Muscle of arm (tissue), 12 donors: ENCODE measurements around the gene PLXNB3. TPM values are rescaled to one million over a fixed set of nuclear protein-coding genes. Genes with fewer than 3 reads are reported as not detected.

Experiments
- DNase-seq: peaks from one replicate; pipeline ENCODE4 v3.0.0-alpha.2; 2013
- polyA plus RNA-seq, 12 donors: library from polyadenylated mRNA; unstranded; fragments of 120-200 nt; gene quantifications; one replicate each; pipeline ENCODE4 v1.2.1, GENCODE V29; 2013; ENCODE audit not compliant: insufficient read length in 12 of 12

Gene PLXNB3
- polyA plus RNA-seq, 12 donors: 2.0 to 10.9 (median 3.1) TPM; not detected in 1

DNA sequence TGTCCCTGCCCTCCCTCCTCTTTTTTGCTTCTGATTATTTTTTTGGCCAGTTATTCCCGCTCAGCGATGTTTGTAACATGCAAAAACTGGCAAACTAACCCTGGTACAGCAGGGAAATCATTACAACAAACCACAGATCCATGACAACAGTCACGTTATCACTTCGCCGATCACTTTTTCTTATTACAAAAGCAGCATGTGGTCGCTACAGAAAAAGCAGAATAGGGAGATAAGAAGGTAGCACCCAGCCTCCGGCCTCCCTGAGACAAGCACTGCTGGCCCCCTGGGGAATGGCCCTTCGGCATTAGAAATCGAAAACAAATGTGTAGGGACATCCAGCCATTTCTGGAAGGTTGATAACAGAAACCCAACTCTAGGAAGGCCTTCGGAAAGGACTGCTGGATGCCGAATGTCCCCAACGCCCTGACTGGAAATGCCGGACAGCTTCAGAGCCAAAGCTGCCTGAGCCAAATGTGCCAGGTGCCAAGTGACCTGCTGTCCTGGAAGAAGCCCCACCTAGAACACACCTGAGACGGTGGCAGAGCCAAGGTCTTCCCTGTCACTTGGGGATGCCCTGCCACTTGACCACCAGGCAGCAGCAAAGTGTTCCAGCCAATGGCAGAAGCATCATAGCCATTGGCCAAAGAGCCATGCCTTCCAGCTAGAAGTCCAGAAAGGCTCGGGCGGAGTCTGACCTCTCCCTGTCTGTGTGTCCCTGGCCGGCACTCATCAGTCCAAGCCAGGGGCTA, 27.2 kb downstream of the PLXNB3 start:
- DNase-seq: no peak

DNA sequence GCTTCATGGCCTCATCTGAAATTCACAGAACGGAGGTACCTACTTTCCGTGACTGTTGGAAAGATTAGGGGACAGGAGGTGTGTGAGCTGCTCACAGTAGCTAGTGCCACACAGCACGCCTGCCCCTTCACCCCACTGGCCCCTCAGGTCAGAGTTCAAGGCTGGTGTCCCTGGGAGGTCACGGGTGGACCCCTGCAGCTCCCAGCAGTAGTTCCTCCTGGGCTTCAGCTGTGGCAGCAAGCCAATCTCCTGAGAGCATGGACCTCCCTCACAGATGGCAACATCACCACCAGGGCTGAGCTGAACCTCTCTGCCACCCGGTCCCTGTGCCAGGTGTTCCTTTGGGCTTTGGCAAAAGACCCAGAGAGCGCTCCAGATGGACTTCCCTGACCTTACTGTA, 28.3 kb downstream of the PLXNB3 start:
- DNase-seq: no peak

DNA sequence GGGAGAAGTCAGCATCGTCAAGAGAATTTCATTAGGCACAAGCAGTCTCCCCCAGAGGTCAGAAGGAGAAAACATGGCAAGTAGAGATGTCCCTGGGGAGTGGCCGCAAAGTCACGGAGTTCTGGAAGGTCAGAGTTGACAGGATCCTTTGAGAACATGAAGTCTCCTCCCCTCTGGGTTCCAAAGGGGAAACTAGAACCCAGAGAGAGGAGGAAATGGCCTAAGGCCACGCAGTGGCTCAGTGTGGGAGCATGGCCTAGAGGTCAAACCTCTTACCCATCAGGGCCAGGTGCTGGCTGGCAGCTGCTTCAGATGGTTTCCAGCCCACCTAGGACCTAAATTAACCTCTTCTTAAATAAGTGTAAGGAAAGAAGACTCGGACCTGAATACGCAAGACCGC, 29.2 kb downstream of the PLXNB3 start:
- no peak for DNase-seq

DNA sequence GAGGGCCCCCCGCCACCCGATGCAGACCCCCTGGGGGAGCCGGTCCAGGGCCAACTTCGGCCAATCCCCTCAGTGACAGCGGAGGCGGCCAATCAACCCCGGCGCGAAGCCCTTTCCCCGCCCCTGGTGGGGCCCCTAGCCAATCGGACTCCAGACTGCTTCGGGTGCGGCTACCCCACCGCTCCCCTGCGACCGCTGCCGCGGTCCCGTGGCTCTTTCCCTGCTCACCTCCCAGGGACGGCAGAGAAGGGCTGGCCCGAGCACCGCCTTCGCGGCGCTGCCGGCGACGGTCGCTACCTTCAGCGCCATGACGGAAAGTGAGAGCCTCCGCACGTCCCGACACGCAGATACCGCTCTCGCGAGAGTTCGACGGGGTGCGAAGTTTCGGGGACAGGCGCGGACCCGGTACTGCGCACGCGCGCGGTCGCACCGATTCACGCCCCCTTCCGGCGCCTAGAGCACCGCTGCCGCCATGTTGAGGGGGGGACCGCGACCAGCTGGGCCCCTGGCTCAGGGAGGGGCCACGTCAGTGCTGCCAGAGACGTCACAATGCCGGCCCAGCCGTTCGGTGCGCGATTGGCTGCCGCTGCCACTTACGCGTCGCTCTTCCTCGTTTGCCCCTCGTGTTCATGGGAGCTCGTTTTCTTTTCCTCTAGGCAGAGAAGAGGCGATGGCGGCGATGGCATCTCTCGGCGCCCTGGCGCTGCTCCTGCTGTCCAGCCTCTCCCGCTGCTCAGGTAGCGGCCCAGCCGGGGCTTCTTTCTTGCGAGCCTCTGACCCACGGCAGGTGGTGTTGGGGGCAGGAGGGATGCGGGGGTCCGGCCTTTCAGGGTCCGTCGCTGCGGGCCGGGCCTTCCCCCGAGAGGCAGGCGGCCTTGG, 30.2 kb downstream of the PLXNB3 start, which contains the start of the genes IDH3G and SSR4:
Gene IDH3G (minus strand): TSS at position 358 of the 879 bp plus-strand sequence. CDS start 49 bp downstream, at position 309.
Gene SSR4 (plus strand): TSS at position 651 of the 879 bp plus-strand sequence. CDS start 20 bp downstream, at position 671.
- DNase-seq: peak; percentile 94

GRCh38 chrX:153794897-153795816, 31.1 kb downstream of the PLXNB3 start:
- DNase-seq: no peak

DNA sequence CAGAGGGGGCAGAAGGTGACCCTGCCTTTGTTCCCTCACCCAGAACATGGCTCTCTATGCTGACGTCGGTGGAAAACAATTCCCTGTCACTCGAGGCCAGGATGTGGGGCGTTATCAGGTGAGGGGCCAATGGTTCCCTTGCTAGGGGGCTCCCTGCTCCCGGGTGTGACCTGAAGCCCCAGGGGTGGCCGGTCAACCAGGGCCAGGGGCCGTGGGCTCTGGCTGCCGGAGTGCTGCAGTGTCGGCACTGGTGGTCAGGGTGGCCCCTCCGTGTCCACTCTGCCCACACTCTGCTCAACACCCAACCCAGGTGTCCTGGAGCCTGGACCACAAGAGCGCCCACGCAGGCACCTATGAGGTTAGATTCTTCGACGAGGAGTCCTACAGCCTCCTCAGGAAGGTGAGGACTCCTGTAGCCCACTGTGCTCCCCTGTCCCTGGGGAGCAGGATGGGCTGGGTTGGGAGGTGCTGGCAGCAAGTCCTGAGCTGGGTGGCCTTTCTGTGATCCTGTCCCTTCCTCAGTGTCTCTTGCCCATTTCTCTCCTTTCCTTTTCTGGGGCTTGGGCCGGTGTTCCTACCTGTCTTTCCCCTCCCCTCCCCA, 33.5 kb downstream of the PLXNB3 start:
- no peak for DNase-seq

- DNase-seq: no peak
Observed at GRCh38 chrX:153799326-153799725, 35.3 kb downstream of the PLXNB3 start.

DNA sequence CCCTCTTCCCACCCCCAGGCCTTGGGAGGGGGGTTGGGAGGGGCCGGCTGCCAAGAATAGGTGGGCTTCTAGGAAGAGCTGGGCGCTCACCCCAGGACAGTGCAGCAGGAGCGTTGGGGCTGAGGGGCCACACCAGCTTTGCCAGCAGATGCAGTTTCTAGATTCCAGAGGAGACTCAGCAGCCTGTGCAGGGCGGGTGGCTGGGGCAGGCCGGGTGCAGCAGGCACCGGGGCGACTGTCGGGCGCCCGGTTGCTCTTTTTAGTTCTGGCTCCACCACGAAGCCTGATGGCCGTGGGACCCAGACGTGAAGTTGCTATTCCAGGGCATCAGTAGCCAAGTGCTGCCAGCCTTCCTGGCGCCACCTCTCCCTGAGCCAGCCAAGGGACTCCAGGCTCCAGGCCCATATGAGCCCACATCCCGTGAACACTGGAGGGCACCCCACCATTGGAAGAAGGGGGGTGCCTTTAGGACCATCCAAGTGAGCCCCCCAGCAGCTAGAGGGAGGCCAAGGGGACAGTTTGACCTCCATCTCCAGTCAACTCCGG, 36.2 kb downstream of the PLXNB3 start:
- DNase-seq: no peak

GRCh38 chrX:153800746-153801145, 36.7 kb downstream of the PLXNB3 start:
- DNase-seq: no peak

GRCh38 chrX:153801669-153802068, 37.6 kb downstream of the PLXNB3 start:
- no peak for DNase-seq

DNA sequence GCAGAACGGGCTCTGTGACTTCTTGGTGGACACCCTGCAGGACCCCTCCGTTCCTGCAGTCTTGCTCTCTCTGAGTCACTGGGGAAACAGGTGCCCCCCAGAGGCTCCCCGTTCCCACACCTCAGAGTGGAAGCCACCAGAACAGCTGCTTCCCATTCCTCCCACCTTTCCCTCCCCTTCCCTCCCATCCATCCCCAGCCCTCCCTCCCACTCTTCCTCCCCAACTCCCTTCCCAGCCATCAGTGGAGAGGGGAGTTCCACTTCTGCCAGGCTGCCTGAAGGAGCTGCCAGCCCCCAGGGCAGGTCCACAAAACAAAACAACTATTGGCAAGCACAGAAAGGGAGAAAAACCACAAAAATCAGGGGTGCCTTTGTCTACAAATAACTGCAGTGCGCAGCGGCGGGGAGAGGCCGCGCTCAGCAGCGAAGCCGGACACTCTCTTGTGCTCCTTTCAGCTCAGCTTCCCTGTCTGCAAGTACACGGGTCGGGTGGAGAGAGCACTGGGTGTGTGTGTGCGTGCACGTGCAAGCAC, 38.5 kb downstream of the PLXNB3 start:
- no peak for DNase-seq

DNA sequence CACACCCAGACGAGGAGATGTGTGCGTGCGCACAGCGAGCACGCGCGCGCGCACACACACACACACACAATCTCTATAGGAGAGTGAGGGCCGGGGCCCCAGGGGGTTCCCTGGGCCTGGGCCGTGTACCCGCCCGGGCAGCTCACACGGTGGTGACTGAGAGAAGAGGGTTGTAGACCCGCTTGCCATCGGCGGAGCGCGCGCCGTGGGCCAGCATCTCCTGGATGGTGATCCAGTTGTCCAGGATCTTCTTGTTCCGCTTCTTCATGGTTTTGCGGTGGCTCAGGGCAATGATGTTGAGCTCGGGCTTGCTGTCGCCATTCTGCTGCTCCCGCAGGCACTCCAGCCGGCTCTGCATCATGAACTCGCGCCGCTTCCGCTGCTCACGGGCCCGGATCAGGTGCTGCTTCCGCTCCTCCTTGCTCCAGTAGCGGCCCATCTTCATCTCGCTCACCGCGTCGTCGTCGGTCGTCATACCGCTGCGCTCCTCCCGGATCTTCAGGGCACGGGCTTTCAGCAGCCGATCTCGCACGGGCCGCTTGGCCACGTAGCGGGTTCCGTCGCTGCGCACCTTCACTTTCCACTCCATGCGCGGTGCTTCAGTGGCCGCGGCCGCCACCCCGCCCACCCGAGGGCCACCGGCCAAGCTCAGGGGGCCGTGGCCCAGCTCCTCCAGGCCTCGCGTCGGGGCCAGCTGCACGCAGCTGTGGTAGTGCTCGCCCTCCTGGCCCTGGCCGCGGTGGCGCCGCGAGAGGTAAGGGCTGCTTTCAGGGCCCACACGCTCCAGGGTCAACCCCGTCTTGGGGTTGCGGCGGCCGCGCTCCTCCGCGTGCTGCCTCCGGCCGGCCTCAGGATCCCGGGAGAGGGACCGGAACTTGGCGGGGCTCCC, 39.4 kb downstream of the PLXNB3 start:
- DNase-seq: no peak

GRCh38 chrX:153804100-153804595, 40.1 kb downstream of the PLXNB3 start:
- no peak for DNase-seq

- DNase-seq: no peak
Observed at GRCh38 chrX:153804621-153805020, 40.6 kb downstream of the PLXNB3 start.

DNA sequence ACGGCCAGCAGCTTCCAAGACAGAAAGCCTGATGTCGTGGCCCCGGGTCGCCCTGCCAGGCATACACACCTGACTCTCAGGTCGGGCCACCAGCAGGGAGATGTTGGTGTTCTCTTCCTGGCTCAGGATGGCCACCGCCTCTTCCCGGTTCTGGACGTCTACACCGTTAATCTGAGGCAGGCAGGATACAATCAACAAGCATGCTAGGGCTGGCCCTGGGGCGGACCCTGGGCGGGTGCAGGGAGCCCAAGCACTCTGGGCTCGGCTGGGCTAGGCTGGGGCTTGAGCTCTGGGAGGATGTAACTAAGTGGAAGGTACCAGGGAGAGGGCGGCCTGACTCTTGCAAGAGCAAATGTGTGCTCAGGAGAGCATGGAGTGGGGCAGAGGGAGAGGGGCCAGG, 41.4 kb downstream of the PLXNB3 start:
- DNase-seq: no peak

DNA sequence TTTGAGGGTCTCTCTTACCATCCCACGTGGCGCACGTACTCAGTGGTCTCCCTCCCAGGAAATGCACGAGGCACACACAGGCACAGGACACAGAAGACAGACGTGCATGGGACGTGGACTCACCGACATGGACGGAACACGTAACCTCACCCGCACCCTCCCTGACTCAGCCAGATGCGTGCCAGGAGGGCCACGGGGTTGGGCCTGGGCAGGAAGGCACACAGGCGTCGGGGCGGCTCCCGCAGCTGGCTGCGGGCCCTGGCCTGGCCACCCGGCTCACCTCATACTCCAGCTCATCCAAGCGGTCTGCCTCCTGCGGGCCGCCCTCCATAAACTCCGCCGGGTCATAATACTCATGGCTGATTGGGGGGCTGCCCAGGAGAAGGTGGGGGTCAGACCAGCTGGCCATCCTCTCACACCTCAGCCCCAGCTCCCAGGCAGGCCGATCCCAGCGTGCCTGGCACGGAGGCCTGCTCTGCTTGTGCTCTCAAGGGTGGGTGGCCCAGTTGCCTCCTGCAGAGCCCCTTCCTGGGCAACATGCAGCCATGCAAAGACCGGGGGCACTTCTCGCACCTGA, 43.0 kb downstream of the PLXNB3 start:
- DNase-seq: no peak

DNA sequence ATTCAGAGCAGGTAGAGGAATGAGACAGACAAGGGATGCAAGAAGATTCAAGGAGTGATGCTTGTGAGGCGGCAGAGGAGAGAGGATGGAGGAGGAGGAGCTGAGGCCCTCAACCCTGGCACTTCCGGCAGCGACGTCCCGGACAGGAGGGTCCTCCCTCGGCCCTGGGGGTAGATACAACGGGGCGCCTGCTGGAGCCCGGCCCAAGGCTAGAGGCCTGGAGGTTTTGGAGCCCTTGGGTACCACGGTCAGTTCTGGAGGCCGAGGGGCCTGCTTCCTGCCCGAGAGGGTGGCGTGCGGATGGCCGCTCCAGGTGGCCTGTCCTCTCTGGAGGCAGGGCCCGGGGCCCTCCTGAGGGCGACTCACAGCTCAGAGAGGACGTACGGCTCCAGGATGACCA, 43.9 kb downstream of the PLXNB3 start:
- no peak for DNase-seq

DNA sequence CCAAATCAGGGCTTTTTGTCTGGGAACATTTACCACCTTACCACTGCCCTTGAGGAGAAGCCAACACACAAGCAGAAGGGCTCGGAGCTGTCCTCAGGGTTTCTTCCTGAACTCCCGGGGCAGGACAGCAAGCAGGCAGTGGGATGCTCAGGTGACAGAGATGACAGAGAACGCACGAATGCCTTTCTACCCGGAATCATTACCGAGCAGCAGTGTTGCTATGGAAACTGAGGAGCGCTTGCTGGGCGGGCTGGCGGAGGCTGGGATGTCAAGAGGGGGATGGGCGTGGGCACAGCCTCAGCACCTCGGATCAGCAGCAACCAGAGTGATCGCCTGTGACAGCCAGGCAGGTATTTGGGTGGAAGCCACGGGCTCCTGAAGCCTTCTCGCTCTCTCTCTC, 48.2 kb downstream of the PLXNB3 start:
- DNase-seq: no peak

DNA sequence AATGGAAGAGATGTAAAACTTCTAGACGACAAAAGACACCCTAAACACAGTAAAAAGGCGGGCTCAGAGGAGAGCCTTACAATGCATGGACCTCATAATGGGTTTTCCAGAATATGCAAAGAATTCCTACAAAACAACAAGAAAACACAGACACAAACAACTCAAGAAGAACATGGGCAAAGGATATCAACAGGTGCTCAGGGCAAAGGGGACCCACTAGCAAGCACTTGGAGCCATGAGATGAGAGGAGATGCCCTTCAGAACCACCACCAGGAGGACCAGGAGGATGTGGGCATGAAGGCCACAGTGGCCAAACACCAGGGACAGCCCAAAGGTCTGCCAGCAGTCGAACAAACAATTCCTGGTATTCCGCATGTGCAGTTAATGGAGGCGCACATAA, 49.1 kb downstream of the PLXNB3 start:
- DNase-seq: no peak
